ENCODE data around the gene EBF4. TPM values are rescaled to one million over a fixed set of nuclear protein-coding genes. Genes with fewer than 3 reads are reported as not detected.

The EBF4 gene
- total and polyA plus RNA-seq, 2 of the 8 experiments (the other 6 are each of a cell fraction or from before 2014, with no cell fraction given): 1.2 to 2.9 TPM

- TF ChIP-seq CHD7 (IDR thresholded peaks at IDR 0.05; ENCODE audit: insufficient replicate concordance, low read length) (no peak), USF2 (IDR thresholded peaks at IDR 0.05; ENCODE audit: low read length) (no peak), GTF2F1 (IDR thresholded peaks at IDR 0.05; ENCODE audit: borderline replicate concordance, low read depth, low read length) (no peak), TBP (IDR thresholded peaks at IDR 0.05; ENCODE audit: low read depth, low read length) (no peak), E2F6 (IDR thresholded peaks at IDR 0.05) (no peak), BRCA1 (IDR thresholded peaks at IDR 0.05; ENCODE audit: low read depth, low read length) (no peak), BACH1 (IDR thresholded peaks at IDR 0.05; ENCODE audit: low read length) (no peak), RXRA (IDR thresholded peaks at IDR 0.05; ENCODE audit: insufficient read depth, low read depth, low read length) (no peak), EP300 (IDR thresholded peaks at IDR 0.05; ENCODE audit: borderline replicate concordance in 1 of 2, low read depth in 2 of 2, low read length in 2 of 2) (no peak)
Measured at GRCh38 chr20:2751347-2751877, 58.8 kb downstream of the EBF4 start (continued).

All from H1 (cell line).